ENCODE data around the gene DIPK1A.

DIPK1A gene

DNA sequence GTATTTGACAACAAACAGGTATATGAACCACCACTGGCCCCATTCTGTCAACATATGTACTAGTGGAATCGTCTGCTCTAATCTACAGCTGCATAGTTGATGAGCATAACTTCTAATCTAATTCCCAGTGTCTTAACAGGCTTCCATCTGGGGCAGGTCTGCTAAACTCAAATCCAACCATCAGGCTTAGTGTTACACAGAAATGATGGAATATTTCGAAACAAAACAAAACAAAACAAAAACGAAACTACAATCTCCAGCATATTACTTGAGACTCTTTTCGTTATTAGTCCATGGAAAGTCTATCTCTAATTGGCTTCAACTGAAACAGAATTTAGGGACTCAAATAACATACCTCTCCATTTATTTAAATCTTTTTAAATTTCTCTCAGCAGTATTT is 37.6 kb downstream of the DIPK1A start:
- no peaks in the 10 kb centered on the region for H3K9me2 ChIP-seq (ENCODE audit: low read depth, low read length)
- no peaks in the 10 kb centered on the region for H4K20me1 ChIP-seq (ENCODE audit: insufficient read depth, low read length)
- no peak overlapping the region for H2AFZ ChIP-seq (ENCODE audit: low read length)
- H3K27me3 ChIP-seq (ENCODE audit: insufficient read depth, low read length) = no peaks in the 10 kb centered on the region
- no peak overlapping the region for H3K27ac ChIP-seq (ENCODE audit: low read depth, low read length, poor library complexity, severe bottlenecking)
- H3K4me2 ChIP-seq (ENCODE audit: low read length) = no peak overlapping the region
- no peak overlapping the region for H3K4me3 ChIP-seq (ENCODE audit: low read depth, low read length, poor library complexity, severe bottlenecking)
- H3K79me2 ChIP-seq (ENCODE audit: insufficient read depth, low read length) = peaks cover 64% of the 10 kb centered on the region
- no peak overlapping the region for H3K9ac ChIP-seq (ENCODE audit: low read length)
- TF ChIP-seq, protein P1, sequence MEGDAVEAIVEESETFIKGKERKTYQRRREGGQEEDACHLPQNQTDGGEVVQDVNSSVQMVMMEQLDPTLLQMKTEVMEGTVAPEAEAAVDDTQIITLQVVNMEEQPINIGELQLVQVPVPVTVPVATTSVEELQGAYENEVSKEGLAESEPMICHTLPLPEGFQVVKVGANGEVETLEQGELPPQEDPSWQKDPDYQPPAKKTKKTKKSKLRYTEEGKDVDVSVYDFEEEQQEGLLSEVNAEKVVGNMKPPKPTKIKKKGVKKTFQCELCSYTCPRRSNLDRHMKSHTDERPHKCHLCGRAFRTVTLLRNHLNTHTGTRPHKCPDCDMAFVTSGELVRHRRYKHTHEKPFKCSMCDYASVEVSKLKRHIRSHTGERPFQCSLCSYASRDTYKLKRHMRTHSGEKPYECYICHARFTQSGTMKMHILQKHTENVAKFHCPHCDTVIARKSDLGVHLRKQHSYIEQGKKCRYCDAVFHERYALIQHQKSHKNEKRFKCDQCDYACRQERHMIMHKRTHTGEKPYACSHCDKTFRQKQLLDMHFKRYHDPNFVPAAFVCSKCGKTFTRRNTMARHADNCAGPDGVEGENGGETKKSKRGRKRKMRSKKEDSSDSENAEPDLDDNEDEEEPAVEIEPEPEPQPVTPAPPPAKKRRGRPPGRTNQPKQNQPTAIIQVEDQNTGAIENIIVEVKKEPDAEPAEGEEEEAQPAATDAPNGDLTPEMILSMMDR (IDR thresholded peaks at IDR 0.05; ENCODE audit: low read length) = no peak
- TF ChIP-seq EZH2 (IDR thresholded peaks at IDR 0.05; ENCODE audit: borderline replicate concordance, low read length) = no peak
- H3K9me3 ChIP-seq (ENCODE audit: low read length) = peaks cover 3% of the 10 kb centered on the region; the same call in 1 of the 2 replicates
- peaks cover 48% of the 10 kb centered on the region for H3K36me3 ChIP-seq (ENCODE audit: insufficient read depth, low read length)
- H3K4me1 ChIP-seq (ENCODE audit: insufficient read depth, low read length, severe bottlenecking) = no peaks in the 10 kb centered on the region
- no peaks in the 10 kb centered on the region for H3F3A ChIP-seq (ENCODE audit: insufficient read depth, low read length)

DNA sequence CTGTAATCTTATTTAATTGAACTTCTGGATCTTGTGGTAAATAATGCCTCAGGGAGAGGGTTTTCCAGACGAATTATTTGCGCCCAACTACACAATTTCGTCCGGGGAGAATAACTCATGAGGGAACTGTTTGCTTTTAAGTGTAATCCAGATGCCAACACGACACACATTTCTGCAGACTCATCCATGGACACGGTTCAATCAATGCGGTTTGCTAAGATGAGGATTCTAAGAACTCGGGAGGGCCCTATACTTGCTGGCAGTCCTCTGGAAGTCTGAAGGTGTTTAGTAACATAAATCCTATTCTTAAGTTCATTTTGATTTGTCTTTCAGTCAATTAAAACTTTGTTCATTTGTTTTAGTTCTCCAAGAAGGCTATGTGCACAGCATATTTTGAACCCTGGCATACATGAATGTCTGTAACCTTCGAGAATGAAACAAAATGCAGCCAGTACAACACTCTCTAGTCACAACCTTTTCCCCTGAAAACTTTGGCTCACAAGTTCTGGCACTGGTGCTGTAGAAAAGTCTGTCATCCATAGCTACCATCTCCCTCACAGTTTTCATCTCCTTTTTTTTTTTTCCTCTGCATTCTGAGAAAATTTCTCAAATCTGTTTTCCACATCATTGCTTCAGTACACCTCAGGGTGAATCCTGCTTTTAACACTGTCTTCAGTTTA is 38.8 kb downstream of the DIPK1A start:
- peaks cover 3% of the 10 kb centered on the region; the same call in 1 of the 2 replicates for H3K9me3 ChIP-seq (ENCODE audit: low read length)
- no peaks in the 10 kb centered on the region for H3K4me1 ChIP-seq (ENCODE audit: insufficient read depth, low read length, severe bottlenecking)
- no peak overlapping the region for H3K4me3 ChIP-seq (ENCODE audit: low read depth, low read length, poor library complexity, severe bottlenecking)
- H3K9ac ChIP-seq (ENCODE audit: low read length) = no peak overlapping the region
- H3K36me3 ChIP-seq (ENCODE audit: insufficient read depth, low read length) = peaks cover 47% of the 10 kb centered on the region
- no peak overlapping the region for H2AFZ ChIP-seq (ENCODE audit: low read length)
- H3K79me2 ChIP-seq (ENCODE audit: insufficient read depth, low read length) = peaks cover 57% of the 10 kb centered on the region
- no peaks in the 10 kb centered on the region for H3F3A ChIP-seq (ENCODE audit: insufficient read depth, low read length)
- H3K9me2 ChIP-seq (ENCODE audit: low read depth, low read length) = no peaks in the 10 kb centered on the region
- H3K27me3 ChIP-seq (ENCODE audit: insufficient read depth, low read length) = no peaks in the 10 kb centered on the region
- no peaks in the 10 kb centered on the region for H4K20me1 ChIP-seq (ENCODE audit: insufficient read depth, low read length)
- H3K4me2 ChIP-seq (ENCODE audit: low read length) = no peak overlapping the region
- no peak overlapping the region for H3K27ac ChIP-seq (ENCODE audit: low read depth, low read length, poor library complexity, severe bottlenecking)
- TF ChIP-seq, protein P1 (IDR thresholded peaks at IDR 0.05; ENCODE audit: low read length) = no peak
- TF ChIP-seq EZH2 (IDR thresholded peaks at IDR 0.05; ENCODE audit: borderline replicate concordance, low read length) = no peak

DNA sequence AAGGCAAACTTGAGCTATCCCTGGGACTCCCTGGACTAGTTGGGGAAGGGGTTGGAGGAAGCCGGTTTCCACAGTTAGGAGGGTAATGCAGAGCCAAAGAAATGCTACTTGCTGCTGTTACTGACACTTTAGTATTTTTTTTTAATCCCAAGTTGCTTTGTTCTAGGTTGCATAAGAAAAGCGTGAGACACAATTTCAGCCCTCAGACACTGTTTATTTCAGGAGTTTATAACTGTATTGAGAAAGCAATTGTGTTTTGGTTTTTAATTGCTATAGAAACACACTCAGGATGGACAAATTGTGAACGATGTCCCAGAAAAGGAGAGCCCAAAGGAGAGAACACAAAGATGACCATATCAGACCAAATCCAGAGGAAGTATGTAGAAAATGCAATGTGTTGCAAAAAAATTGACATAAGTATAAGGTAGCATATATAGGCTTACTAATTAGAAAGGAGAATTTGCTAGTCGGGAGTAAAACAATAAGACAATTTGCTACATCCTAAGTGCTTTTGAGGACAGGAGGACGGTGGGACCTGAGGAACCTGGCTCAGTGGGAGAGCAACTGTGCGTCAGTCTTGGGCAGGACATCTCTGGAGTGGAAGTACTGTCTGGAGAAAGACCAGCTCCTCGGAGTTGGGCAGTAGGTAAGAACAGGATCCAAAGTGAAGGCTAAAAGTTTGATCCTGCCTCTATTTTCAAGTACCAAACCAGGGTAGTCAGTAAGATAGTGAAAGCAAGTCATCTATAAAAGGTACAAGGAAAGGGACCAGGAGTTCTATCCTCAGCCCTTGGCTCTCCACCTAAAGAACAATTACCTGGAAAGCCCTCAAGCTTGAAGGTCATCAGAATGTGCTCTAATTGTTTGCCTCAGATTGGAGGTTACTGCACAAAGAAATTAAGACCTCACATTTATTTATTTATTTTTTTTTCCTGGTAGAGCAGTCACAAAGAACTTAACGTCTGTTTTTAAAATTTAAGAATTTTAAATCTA is 39.9 kb downstream of the DIPK1A start:
- no peaks in the 10 kb centered on the region for H4K20me1 ChIP-seq (ENCODE audit: insufficient read depth, low read length)
- TF ChIP-seq, protein P1 (IDR thresholded peaks at IDR 0.05; ENCODE audit: low read length) = no peak
- no peak for TF ChIP-seq EZH2 (IDR thresholded peaks at IDR 0.05; ENCODE audit: borderline replicate concordance, low read length)
- H3K9me3 ChIP-seq (ENCODE audit: low read length) = no peaks in the 10 kb centered on the region; the same call in 1 of the 2 replicates
- H3K9ac ChIP-seq (ENCODE audit: low read length) = no peak overlapping the region
- H3K27me3 ChIP-seq (ENCODE audit: insufficient read depth, low read length) = no peaks in the 10 kb centered on the region
- peaks cover 45% of the 10 kb centered on the region for H3K36me3 ChIP-seq (ENCODE audit: insufficient read depth, low read length)
- no peak overlapping the region for H2AFZ ChIP-seq (ENCODE audit: low read length)
- H3K4me2 ChIP-seq (ENCODE audit: low read length) = no peak overlapping the region
- no peaks in the 10 kb centered on the region for H3F3A ChIP-seq (ENCODE audit: insufficient read depth, low read length)
- H3K4me1 ChIP-seq (ENCODE audit: insufficient read depth, low read length, severe bottlenecking) = no peaks in the 10 kb centered on the region
- H3K27ac ChIP-seq (ENCODE audit: low read depth, low read length, poor library complexity, severe bottlenecking) = no peak overlapping the region
- no peak overlapping the region for H3K4me3 ChIP-seq (ENCODE audit: low read depth, low read length, poor library complexity, severe bottlenecking)
- H3K79me2 ChIP-seq (ENCODE audit: insufficient read depth, low read length) = peaks cover 58% of the 10 kb centered on the region
- H3K9me2 ChIP-seq (ENCODE audit: low read depth, low read length) = no peaks in the 10 kb centered on the region
